Loucy (cell line): Measurements from ENCODE around the gene AHRR.

Source experiments
- H2AFZ ChIP-seq: fragments of 200-600 bp; sonication (generic); 2 replicates; pipeline ENCODE4 v1.6.0; 2016; ENCODE audit warnings: antibody characterized with exemption, mild to moderate bottlenecking, low read length, moderate library complexity
- H3F3A ChIP-seq: fragments of 200-600 bp; 2 replicates; pipeline ENCODE4 v1.6.0; 2016; ENCODE audit warnings: antibody characterized with exemption, low read depth, mild to moderate bottlenecking
- H3K27me3 ChIP-seq: fragments of 200-600 bp; sonication (generic); 2 replicates; pipeline ENCODE4 v1.6.1; 2014; ENCODE audit warnings: low read length, mild to moderate bottlenecking; ENCODE audit not compliant: insufficient read depth, poor library complexity, severe bottlenecking
- H3K36me3 ChIP-seq: fragments of 200-600 bp; sonication (generic); 2 replicates; pipeline ENCODE4 v1.6.1; 2016; ENCODE audit warnings: low read length; ENCODE audit not compliant: insufficient read depth
- H3K4me1 ChIP-seq: fragments of 200-600 bp; sonication (generic); 2 replicates; pipeline ENCODE4 v1.5.1; 2014; ENCODE audit warnings: low read length, mild to moderate bottlenecking; ENCODE audit not compliant: insufficient read depth, poor library complexity, severe bottlenecking
- H3K4me2 ChIP-seq: fragments of 200-600 bp; sonication (generic); 2 replicates; pipeline ENCODE4 v1.6.0; 2014; ENCODE audit warnings: antibody characterized with exemption, low read length, low read depth, mild to moderate bottlenecking; ENCODE audit not compliant: poor library complexity, severe bottlenecking
- H3K4me3 ChIP-seq: fragments of 200-600 bp; sonication (generic); 2 replicates; pipeline ENCODE4 v1.5.1; 2014; ENCODE audit warnings: low read length, mild to moderate bottlenecking, mixed read lengths; ENCODE audit not compliant: poor library complexity, severe bottlenecking
- H3K79me2 ChIP-seq: fragments of 200-600 bp; sonication (generic); 2 replicates; pipeline ENCODE4 v1.6.1; 2014; ENCODE audit warnings: low read length; ENCODE audit not compliant: insufficient read depth
- H3K9ac ChIP-seq: fragments of 200-600 bp; sonication (generic); 2 replicates; pipeline ENCODE4 v1.6.0; 2014; ENCODE audit warnings: mild to moderate bottlenecking, low read depth, low read length, moderate library complexity; ENCODE audit not compliant: poor library complexity, severe bottlenecking
- H3K9me2 ChIP-seq: fragments of 200-600 bp; sonication (generic); replicated peaks from 2 replicates; pipeline ENCODE4 v1.6.1; 2016; ENCODE audit warnings: low read depth, low read length, mixed read lengths
- H3K9me3 ChIP-seq: fragments of 200-600 bp; sonication (generic); 2 replicates; pipeline ENCODE4 v1.6.1; 2014; ENCODE audit warnings: mild to moderate bottlenecking, antibody characterized with exemption, low read length, low read depth; ENCODE audit not compliant: insufficient read depth
- H4K20me1 ChIP-seq: fragments of 200-600 bp; sonication (generic); 2 replicates; pipeline ENCODE4 v1.6.0; 2014; ENCODE audit warnings: antibody characterized with exemption, low read length, mild to moderate bottlenecking; ENCODE audit not compliant: insufficient read depth, poor library complexity, severe bottlenecking
- CTCF ChIP-seq: fragments of 200-600 bp; sonication (generic); conservative IDR thresholded peaks from 2 replicates; pipeline ENCODE4 v1.5.1; 2014; ENCODE audit warnings: mild to moderate bottlenecking, antibody characterized with exemption, low read length
- EZH2phosphoT487 ChIP-seq: fragments of 200-600 bp; IDR thresholded peaks from 2 replicates; pipeline ENCODE4 v1.6.1; 2018; ENCODE audit warnings: antibody characterized with exemption, mild to moderate bottlenecking, moderate library complexity, borderline replicate concordance

The AHRR gene

DNA sequence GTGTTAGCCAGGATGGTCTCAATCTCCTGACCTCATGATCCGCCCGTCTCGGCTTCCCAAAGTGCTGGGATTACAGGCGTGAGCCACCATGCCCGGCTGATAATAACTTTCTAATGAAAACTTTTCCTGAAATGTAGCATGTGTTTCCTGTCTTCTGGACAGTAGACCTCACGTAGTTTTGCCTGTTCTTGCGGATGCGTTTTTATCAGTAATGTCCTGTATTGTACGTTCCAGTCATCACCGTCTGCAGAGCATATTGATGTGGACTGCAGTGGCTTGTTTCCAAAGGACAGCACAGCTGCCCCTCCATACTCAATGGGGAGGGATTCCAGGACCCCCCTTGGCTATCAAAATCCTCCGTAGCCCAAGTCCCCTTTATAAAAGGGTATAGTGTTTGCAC is 134.3 kb downstream of the AHRR start:
- Histone ChIP-seq H3K4me3 (no peak overlapping the region), H3K36me3 (peaks cover 64% of the 10 kb centered on the region; the same call in 1 of the 2 replicates), H3K27me3 (no peaks in the 10 kb centered on the region), H3K9ac (no peak overlapping the region), H3K4me1 (peaks cover 24% of the 10 kb centered on the region), H2AFZ (no peak overlapping the region), H3K9me2 (no peaks in the 10 kb centered on the region), H3K4me2 (no peak overlapping the region), H3F3A (no peaks in the 10 kb centered on the region), H3K79me2 (peaks cover 30% of the 10 kb centered on the region; the same call in 1 of the 2 replicates), H4K20me1 (peaks cover 8% of the 10 kb centered on the region), H3K9me3 (peaks cover 16% of the 10 kb centered on the region; the same call in 1 of the 2 replicates)
- TF ChIP-seq EZH2phosphoT487 (no peak), CTCF (no peak)

DNA sequence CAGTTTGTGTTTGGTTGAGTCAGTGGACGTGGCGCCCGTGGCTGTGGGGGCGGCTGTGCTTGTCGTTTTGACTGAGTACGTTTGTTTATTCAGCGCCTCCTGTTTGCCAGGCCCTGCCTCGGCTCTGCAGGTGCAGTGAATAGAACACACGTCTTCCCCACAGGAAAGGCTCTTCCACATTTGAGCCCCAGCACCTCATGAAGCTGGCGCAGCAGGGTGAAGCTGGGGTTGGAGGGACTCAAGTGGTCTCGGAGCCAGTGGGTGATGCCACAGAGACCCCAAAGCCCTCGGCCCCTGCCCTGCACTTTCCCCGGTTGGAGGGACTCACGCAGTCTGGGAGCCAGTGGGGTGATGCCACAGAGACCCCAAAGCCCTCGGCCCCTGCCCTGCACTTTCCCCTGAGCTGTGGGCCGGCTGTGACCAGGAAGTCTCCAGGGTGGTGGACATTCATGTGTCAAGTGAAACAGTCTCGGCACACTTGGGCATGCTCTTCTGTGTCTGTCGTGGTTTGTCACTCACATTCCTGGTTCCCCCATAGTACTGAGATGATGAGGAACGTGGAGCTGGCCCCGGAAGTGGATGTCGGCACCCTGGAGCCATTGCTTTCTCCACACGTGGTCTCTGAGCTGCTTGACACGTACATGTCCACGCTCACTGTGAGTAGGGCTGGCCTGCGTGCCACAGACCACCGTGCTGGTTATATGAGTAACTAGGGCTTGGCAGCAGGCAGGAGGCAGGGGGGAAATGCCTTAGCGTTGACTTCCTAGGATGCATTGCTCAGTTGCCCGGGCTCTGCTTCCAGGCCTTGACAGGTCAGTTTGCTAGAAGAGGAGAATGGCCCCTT is 135.1 kb downstream of the AHRR start:
- H3F3A ChIP-seq, result no peaks in the 10 kb centered on the region
- peaks cover 26% of the 10 kb centered on the region; the same call in 1 of the 2 replicates for H3K79me2 ChIP-seq
- H3K27me3 ChIP-seq, result no peaks in the 10 kb centered on the region
- H2AFZ ChIP-seq, result no peak overlapping the region
- peaks cover 24% of the 10 kb centered on the region for H3K4me1 ChIP-seq
- no peak for TF ChIP-seq EZH2phosphoT487
- TF ChIP-seq CTCF, result no peak
- no peak overlapping the region for H3K9ac ChIP-seq
- peaks cover 8% of the 10 kb centered on the region; the same call in 1 of the 2 replicates for H3K9me3 ChIP-seq
- H4K20me1 ChIP-seq, result peaks cover 8% of the 10 kb centered on the region
- H3K9me2 ChIP-seq, result no peaks in the 10 kb centered on the region
- H3K4me3 ChIP-seq, result no peak overlapping the region
- H3K4me2 ChIP-seq, result no peak overlapping the region
- peaks cover 59% of the 10 kb centered on the region; the same call in 1 of the 2 replicates for H3K36me3 ChIP-seq

DNA sequence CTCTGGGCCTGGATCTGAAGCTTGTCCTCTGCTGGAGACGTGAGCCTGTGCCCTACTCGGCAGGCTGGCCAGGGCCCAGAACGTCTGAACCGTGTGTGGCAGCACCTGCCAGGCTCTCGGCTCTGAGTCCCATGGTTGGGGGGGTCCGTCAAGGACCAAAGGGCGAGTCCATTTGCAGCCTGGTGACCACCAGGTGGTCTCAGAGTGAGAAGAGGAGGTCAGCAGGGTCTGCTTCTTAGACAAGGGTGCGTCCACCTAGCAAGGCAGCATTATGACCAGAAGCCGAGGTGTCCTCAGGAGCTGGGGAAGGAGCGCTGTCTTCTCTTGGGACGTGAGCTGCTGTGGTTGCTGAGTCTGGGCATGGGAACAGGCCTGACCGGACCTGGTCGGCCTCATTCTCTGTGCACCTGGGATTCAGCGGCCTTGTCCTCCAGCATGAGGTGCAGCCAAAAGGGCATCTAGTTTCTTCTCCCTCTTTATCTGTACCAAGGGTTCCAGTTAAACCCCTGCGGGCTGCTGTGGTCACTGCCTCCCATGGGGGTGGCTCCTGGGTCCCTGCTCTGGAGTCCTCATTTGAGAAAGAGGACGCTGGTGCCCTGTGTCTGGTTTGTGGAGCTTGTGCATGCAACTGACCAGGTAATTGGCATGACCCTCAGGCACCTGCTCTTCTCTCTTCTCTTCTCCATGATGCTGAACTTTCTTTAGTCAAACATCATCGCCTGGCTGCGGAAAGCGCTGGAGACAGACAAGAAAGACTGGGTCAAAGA is 135.9 kb downstream of the AHRR start:
- Histone ChIP-seq H4K20me1 (peaks cover 8% of the 10 kb centered on the region), H3K4me1 (peaks cover 22% of the 10 kb centered on the region), H3K79me2 (peaks cover 26% of the 10 kb centered on the region; the same call in 1 of the 2 replicates), H3K9me2 (no peaks in the 10 kb centered on the region), H3K9me3 (peaks cover under 1% of the 10 kb centered on the region; the same call in 1 of the 2 replicates), H3K4me2 (no peak overlapping the region), H2AFZ (no peak overlapping the region), H3K27me3 (no peaks in the 10 kb centered on the region), H3K4me3 (no peak overlapping the region), H3F3A (no peaks in the 10 kb centered on the region), H3K36me3 (peaks cover 59% of the 10 kb centered on the region; the same call in 1 of the 2 replicates), H3K9ac (no peak overlapping the region)
- TF ChIP-seq CTCF (no peak), EZH2phosphoT487 (no peak)
